Prostate gland (tissue), 2 donors: Measurements from ENCODE around the gene MIOX. TPM values are rescaled to one million over a fixed set of nuclear protein-coding genes. Genes with fewer than 3 reads are reported as not detected.

Source experiments
- DNase-seq: peaks from one replicate; pipeline ENCODE4 v3.0.0-alpha.2; 2019; ENCODE audit warnings: low spot score
- H3K27ac ChIP-seq, 2 donors: fragments of 200-600 bp; sonication (generic); 2 replicates each; pipeline ENCODE4 v1.5.1; 2017 to 2019
- H3K27me3 ChIP-seq: fragments of 200-600 bp; sonication (generic); replicated peaks from 2 replicates; pipeline ENCODE4 v1.5.1; 2019; ENCODE audit not compliant: insufficient read depth
- H3K36me3 ChIP-seq, 2 donors: fragments of 200-600 bp; sonication (generic); 1 replicate in 1 of 2; 2 replicates in 1 of 2; pipeline versions ENCODE4 v1.5.1 to v1.8.1; 2017 to 2019
- H3K4me1 ChIP-seq: fragments of 200-600 bp; sonication (generic); replicated peaks from 2 replicates; pipeline ENCODE4 v1.5.1; 2019
- H3K4me3 ChIP-seq, 2 donors: fragments of 200-600 bp; sonication (generic); 2 replicates each; pipeline ENCODE4 v1.5.1; 2017 to 2019
- H3K9me3 ChIP-seq: fragments of 200-600 bp; sonication (generic); 2 replicates; pipeline ENCODE4 v1.5.1; 2017
- CTCF ChIP-seq, 4 experiments: fragments of 200-600 bp in 2 of 4; fragments of 450-650 bp in 2 of 4; sonication (generic) in 2 of 4; IDR thresholded peaks; 1 replicate in 3 of 4; 2 replicates in 1 of 4; pipeline ENCODE4 v1.5.1; 2016 to 2019; ENCODE audit warnings: antibody characterized with exemption in 4 of 4, mild to moderate bottlenecking in 2 of 4, moderate library complexity in 2 of 4
- POLR2A ChIP-seq: fragments of 450-650 bp; IDR thresholded peaks from one replicate; pipeline ENCODE4 v1.6.1; 2016; ENCODE audit warnings: antibody characterized with exemption, mild to moderate bottlenecking
- POLR2AphosphoS5 ChIP-seq: sonication (generic); formaldehyde crosslinking; IDR thresholded peaks from one replicate; pipeline ENCODE4 v1.6.1; 2017; ENCODE audit warnings: antibody characterized with exemption
- WGBS: methylation state at CpG from one replicate; pipeline ENCODE4 v1.1.5; 2018; 5-methylcytosine and 5-hydroxymethylcytosine counted together
- intact Hi-C: fragments of 100-400 bp; cut with DNase I; formaldehyde crosslinking; loops from one replicate; pipeline ENCODE4 v1.14.2; 2022
- total RNA-seq, 2 donors: library from RNA; depleted of rRNA; stranded (reverse); fragments of >200 nt; gene quantifications; one replicate each; pipeline ENCODE4 v1.1.0, GENCODE V29; 2016

MIOX gene
- total RNA-seq, 2 donors from 2014 or later = not detected

GRCh38 chr22:50455201-50455600, 31.5 kb upstream of the MIOX start:
- WGBS = 95% methylated on average over 7 of the region's 18 CpGs
- Histone ChIP-seq H3K9me3 (no peaks in the 10 kb centered on the region), H3K27me3 (no peaks in the 10 kb centered on the region), H3K27ac (no peak overlapping the region), H3K36me3 (peaks cover 20 to 41% of the 10 kb centered on the region in 2 donors), H3K4me1 (no peaks in the 10 kb centered on the region), H3K4me3 (no peak overlapping the region)
- intact Hi-C loops = no loop called here
- DNase-seq = no peak
- TF ChIP-seq POLR2A (no peak), POLR2AphosphoS5 (no peak), CTCF (IDR thresholded peaks at IDR 0.05) (no peak)

- Histone ChIP-seq H3K27me3 (no peaks in the 10 kb centered on the region), H3K4me1 (peaks cover 7% of the 10 kb centered on the region), H3K36me3 (peaks cover 20 to 44% of the 10 kb centered on the region in 2 donors), H3K9me3 (no peaks in the 10 kb centered on the region), H3K27ac (no peak overlapping the region), H3K4me3 (no peak overlapping the region)
- intact Hi-C loops = no loop called here
- 88% methylated on average over 11 of the region's 11 CpGs for WGBS
- no peak for DNase-seq
- TF ChIP-seq POLR2A = no peak
- no peak for TF ChIP-seq CTCF (IDR thresholded peaks at IDR 0.05)
- TF ChIP-seq POLR2AphosphoS5 = no peak
Observed at GRCh38 chr22:50456026-50456425, 30.6 kb upstream of the MIOX start.

GRCh38 chr22:50456466-50457234, 30.0 kb upstream of the MIOX start:
- DNase-seq = no peak
- H3K4me1 ChIP-seq = peaks cover 11% of the 10 kb centered on the region
- no peak overlapping the region for H3K27ac ChIP-seq
- no peaks in the 10 kb centered on the region for H3K27me3 ChIP-seq
- 85% methylated on average over 34 of the region's 34 CpGs for WGBS
- no peaks in the 10 kb centered on the region for H3K9me3 ChIP-seq
- H3K36me3 ChIP-seq = peaks cover 20 to 47% of the 10 kb centered on the region in 2 donors
- H3K4me3 ChIP-seq = no peak overlapping the region
- TF ChIP-seq POLR2A = no peak
- TF ChIP-seq POLR2AphosphoS5 = no peak
- TF ChIP-seq CTCF (IDR thresholded peaks at IDR 0.05) = no peak
- intact Hi-C loops = no loop called here

GRCh38 chr22:50459016-50459415, 27.6 kb upstream of the MIOX start:
- Histone ChIP-seq H3K4me3 (no peak overlapping the region), H3K27ac (no peak overlapping the region), H3K36me3 (peaks cover 28 to 66% of the 10 kb centered on the region in 2 donors), H3K4me1 (peaks cover 11% of the 10 kb centered on the region), H3K9me3 (no peaks in the 10 kb centered on the region), H3K27me3 (no peaks in the 10 kb centered on the region)
- TF ChIP-seq POLR2AphosphoS5 = no peak
- TF ChIP-seq POLR2A = no peak
- TF ChIP-seq CTCF (IDR thresholded peaks at IDR 0.05) = no peak
- intact Hi-C loops = no loop called here
- DNase-seq = no peak
- WGBS = 93% methylated on average over 21 of the region's 22 CpGs

GRCh38 chr22:50459496-50460140, 27.0 kb upstream of the MIOX start:
- DNase-seq = no peak
- Histone ChIP-seq H3K27ac (no peak overlapping the region), H3K36me3 (peaks cover 32 to 71% of the 10 kb centered on the region in 2 donors), H3K9me3 (no peaks in the 10 kb centered on the region), H3K4me3 (no peak overlapping the region), H3K4me1 (peaks cover 11% of the 10 kb centered on the region), H3K27me3 (no peaks in the 10 kb centered on the region)
- intact Hi-C loops = no loop called here
- TF ChIP-seq POLR2AphosphoS5 (no peak), POLR2A (no peak), CTCF (IDR thresholded peaks at IDR 0.05) (no peak)
- 94% methylated on average over 41 of the region's 41 CpGs for WGBS
